ENCODE results near the gene DLG2. TPM values are rescaled to one million over a fixed set of nuclear protein-coding genes. Genes with fewer than 3 reads are reported as not detected.

The DLG2 gene
- total RNA-seq, 4 donors from 2014 or later, result 7.3 to 14.1 (median 11.1) TPM

DNA sequence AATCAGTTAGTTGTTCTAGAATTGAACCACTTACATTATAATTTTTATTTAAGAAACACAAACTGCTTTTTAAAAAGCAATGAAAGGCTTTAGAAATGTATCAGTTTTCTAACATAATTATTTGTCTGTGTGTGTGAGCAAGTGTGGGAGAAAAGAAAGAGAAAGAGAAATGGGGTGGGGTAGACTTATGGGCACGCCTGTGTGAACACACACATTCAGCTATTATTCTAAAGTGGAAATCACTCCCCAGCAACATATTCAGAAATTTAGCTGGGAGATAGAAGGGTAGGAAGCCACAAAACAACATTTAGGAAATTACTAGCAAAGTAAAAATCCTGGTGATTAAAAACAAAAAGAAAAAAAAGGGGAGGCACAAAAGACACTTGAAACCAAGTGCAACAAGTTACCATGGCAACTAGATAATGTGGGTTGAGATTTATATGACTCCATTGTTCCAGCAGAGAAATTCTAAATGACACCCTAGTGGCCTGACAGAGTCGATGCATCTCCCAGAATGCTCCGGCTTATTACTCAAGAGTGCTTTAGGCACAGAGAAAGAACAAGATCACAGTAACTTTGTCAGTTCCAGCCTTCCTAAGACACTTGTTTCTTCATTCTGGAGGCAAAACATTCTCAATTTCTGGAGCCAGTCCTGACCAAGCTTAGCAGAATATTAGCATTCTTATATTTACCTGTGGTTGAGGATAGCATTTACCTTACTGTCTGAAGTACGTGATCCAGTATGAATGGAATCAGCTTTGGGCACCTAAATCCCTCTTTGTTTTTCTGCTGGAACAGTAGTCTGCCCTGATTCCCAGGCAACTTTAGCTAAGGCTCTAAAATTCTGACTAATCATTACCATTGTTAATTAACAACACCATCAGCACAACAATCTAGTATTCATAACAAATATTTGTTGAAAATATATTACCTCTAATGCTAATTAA lies 444.4 kb downstream of the DLG2 start:
- WGBS, result 76% methylated on average over 4 of the region's 4 CpGs
- no peak overlapping the region for H3K4me3 ChIP-seq
- H3K36me3 ChIP-seq, result no peaks in the 10 kb centered on the region
- no peaks in the 10 kb centered on the region for H3K27me3 ChIP-seq
- H3K4me1 ChIP-seq, result peaks cover 0 to 1% (median 0%) of the 10 kb centered on the region in 4 donors
- intact Hi-C loops (cut with DNase I), result no loop called here
- H3K27ac ChIP-seq (replicated peaks in 1 of 4), result no peak overlapping the region
- DNase-seq (ENCODE audit: extremely low spot score), result no peak
- TF ChIP-seq, protein P1, sequence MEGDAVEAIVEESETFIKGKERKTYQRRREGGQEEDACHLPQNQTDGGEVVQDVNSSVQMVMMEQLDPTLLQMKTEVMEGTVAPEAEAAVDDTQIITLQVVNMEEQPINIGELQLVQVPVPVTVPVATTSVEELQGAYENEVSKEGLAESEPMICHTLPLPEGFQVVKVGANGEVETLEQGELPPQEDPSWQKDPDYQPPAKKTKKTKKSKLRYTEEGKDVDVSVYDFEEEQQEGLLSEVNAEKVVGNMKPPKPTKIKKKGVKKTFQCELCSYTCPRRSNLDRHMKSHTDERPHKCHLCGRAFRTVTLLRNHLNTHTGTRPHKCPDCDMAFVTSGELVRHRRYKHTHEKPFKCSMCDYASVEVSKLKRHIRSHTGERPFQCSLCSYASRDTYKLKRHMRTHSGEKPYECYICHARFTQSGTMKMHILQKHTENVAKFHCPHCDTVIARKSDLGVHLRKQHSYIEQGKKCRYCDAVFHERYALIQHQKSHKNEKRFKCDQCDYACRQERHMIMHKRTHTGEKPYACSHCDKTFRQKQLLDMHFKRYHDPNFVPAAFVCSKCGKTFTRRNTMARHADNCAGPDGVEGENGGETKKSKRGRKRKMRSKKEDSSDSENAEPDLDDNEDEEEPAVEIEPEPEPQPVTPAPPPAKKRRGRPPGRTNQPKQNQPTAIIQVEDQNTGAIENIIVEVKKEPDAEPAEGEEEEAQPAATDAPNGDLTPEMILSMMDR (IDR thresholded peaks at IDR 0.05), result peak in 1 of 3 experiments; percentile 22
- TF ChIP-seq POLR2AphosphoS5 (IDR thresholded peaks at IDR 0.05), result no peak
- no peak for TF ChIP-seq POLR2A (IDR thresholded peaks at IDR 0.05; ENCODE audit: low read depth)
- TF ChIP-seq EP300 (IDR thresholded peaks at IDR 0.05), result no peak
- no peaks in the 10 kb centered on the region for H3K9me3 ChIP-seq

GRCh38 chr11:85180528-85180927 lies 446.6 kb downstream of the DLG2 start:
- WGBS, result 90% methylated on average over 1 of the region's 1 CpG

GRCh38 chr11:85171648-85172257 lies 455.4 kb downstream of the DLG2 start:
- no peaks in the 10 kb centered on the region for H3K27me3 ChIP-seq
- no peak overlapping the region for H3K4me3 ChIP-seq
- no peak for DNase-seq (ENCODE audit: extremely low spot score)
- peaks cover 0 to 14% (median 5%) of the 10 kb centered on the region in 4 donors for H3K9me3 ChIP-seq
- no peaks in the 10 kb centered on the region for H3K4me1 ChIP-seq
- 84% methylated on average over 4 of the region's 6 CpGs for WGBS
- no peak overlapping the region for H3K27ac ChIP-seq (replicated peaks in 1 of 4)
- H3K36me3 ChIP-seq, result no peaks in the 10 kb centered on the region
- intact Hi-C loops (cut with DNase I), result no loop called here
- no peak for TF ChIP-seq EP300 (IDR thresholded peaks at IDR 0.05)
- no peak for TF ChIP-seq POLR2A (IDR thresholded peaks at IDR 0.05; ENCODE audit: low read depth)
- TF ChIP-seq POLR2AphosphoS5 (IDR thresholded peaks at IDR 0.05), result no peak
- TF ChIP-seq, protein P1 (IDR thresholded peaks at IDR 0.05), result no peak

More at GRCh38 chr11:85180528-85180927, 446.6 kb downstream of the DLG2 start:
- no peak overlapping the region for H3K27ac ChIP-seq (replicated peaks in 1 of 4)
- no peaks in the 10 kb centered on the region for H3K4me1 ChIP-seq
- TF ChIP-seq POLR2A (IDR thresholded peaks at IDR 0.05; ENCODE audit: low read depth), result no peak
- no peak for TF ChIP-seq POLR2AphosphoS5 (IDR thresholded peaks at IDR 0.05)
- TF ChIP-seq, protein P1 (IDR thresholded peaks at IDR 0.05), result no peak
- TF ChIP-seq EP300 (IDR thresholded peaks at IDR 0.05), result no peak
- peaks cover 0 to 3% (median 0%) of the 10 kb centered on the region in 4 donors for H3K9me3 ChIP-seq
- H3K4me3 ChIP-seq, result no peak overlapping the region
- intact Hi-C loops (cut with DNase I), result no loop called here
- no peaks in the 10 kb centered on the region for H3K27me3 ChIP-seq
- no peak for DNase-seq (ENCODE audit: extremely low spot score)
- H3K36me3 ChIP-seq, result no peaks in the 10 kb centered on the region

- WGBS, result 83% methylated on average over 1 of the region's 1 CpG
- Histone ChIP-seq H3K4me3 (no peak overlapping the region), H3K4me1 (no peaks in the 10 kb centered on the region), H3K27ac (replicated peaks in 1 of 4) (no peak overlapping the region), H3K36me3 (no peaks in the 10 kb centered on the region), H3K27me3 (no peaks in the 10 kb centered on the region), H3K9me3 (peaks cover 0 to 14% (median 2%) of the 10 kb centered on the region in 4 donors)
- TF ChIP-seq POLR2AphosphoS5 (IDR thresholded peaks at IDR 0.05), result no peak
- DNase-seq (ENCODE audit: extremely low spot score), result no peak
- intact Hi-C loops (cut with DNase I), result no loop called here
Observed at GRCh38 chr11:85170184-85170583, 457.0 kb downstream of the DLG2 start.

DNA sequence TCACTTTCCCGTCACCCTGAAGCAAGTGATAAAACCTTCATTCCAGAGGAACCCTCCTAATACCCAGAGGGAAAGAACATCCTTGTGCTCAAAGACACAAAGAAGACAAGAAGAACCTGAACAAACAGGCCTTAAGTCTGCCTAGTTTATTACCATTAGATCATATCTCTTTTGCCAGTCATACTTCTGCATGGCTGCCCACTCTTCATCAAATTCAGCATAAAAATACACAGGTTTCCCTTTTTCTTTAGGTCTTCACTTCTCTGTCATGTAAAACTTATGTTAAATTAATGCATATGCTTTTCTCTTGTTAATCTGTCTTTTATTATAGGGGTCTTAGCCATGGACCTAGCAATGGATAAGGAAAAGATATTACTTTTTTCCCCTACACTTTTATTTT lies 459.7 kb downstream of the DLG2 start:
- TF ChIP-seq POLR2AphosphoS5 (IDR thresholded peaks at IDR 0.05) (no peak), EP300 (IDR thresholded peaks at IDR 0.05) (no peak), POLR2A (IDR thresholded peaks at IDR 0.05; ENCODE audit: low read depth) (no peak)
- TF ChIP-seq, protein P1 (IDR thresholded peaks at IDR 0.05), result no peak
- DNase-seq (ENCODE audit: extremely low spot score), result no peak
- no peaks in the 10 kb centered on the region for H3K27me3 ChIP-seq
- intact Hi-C loops (cut with DNase I), result no loop called here
- H3K36me3 ChIP-seq, result no peaks in the 10 kb centered on the region
- no peak overlapping the region for H3K27ac ChIP-seq (replicated peaks in 1 of 4)
- peaks cover 0 to 1% (median under 1%) of the 10 kb centered on the region in 4 donors for H3K9me3 ChIP-seq
- WGBS, result 92% methylated on average over 1 of the region's 1 CpG
- no peak overlapping the region for H3K4me3 ChIP-seq
- no peaks in the 10 kb centered on the region for H3K4me1 ChIP-seq
